ENCODE results near the gene NKPD1. TPM values are rescaled to one million over a fixed set of nuclear protein-coding genes. Genes with fewer than 3 reads are reported as not detected.

NKPD1 gene
- total and polyA plus RNA-seq, 10 of the 15 experiments (the other 5 are each of a cell fraction or from before 2014, with no cell fraction given) = 0.05 to 0.18 (median 0.06) TPM; not detected in 7

GRCh38 chr19:45178262-45179071, 17.7 kb upstream of the NKPD1 start, which contains the start of gene BLOC1S3 (continued):
- peak; percentile 91 to 96 for TF ChIP-seq BHLHE40 (IDR thresholded peaks at IDR 0.05; ENCODE audit: borderline replicate concordance in 1 of 2, low read depth in 2 of 2, low read length in 1 of 2)
- TF ChIP-seq RFX5 (IDR thresholded peaks at IDR 0.05; ENCODE audit: low read depth, low read length) = peak; percentile 99
- TF ChIP-seq MLLT1 (IDR thresholded peaks at IDR 0.05) = 0 out of 2 replicates have a peak, but pooled peaks have one; percentile 27
- TF ChIP-seq POLR2A (IDR thresholded peaks at IDR 0.05; ENCODE audit: low read depth, low read length) = peak; percentile 83
- peak; percentile 69 for TF ChIP-seq CEBPZ (IDR thresholded peaks at IDR 0.05; ENCODE audit: low read depth, low read length)
- TF ChIP-seq CREM (IDR thresholded peaks at IDR 0.05; ENCODE audit: low read depth) = peak; percentile 92
- no peak for TF ChIP-seq SMAD1 (IDR thresholded peaks at IDR 0.05; ENCODE audit: low read depth, partially characterized antibody)
- TF ChIP-seq CTCF (IDR thresholded peaks at IDR 0.05 in 2 of 3, conservative IDR thresholded peaks at IDR 0.05 in 1 of 3; ENCODE audit: control insufficient read depth in 2 of 3, extremely low read depth in 1 of 3, insufficient read depth in 1 of 3, low read depth in 3 of 3, low read length in 3 of 3) = peak; percentile 19 to 48 (median 37); a peak in 4 of 6 replicates
- no peak for TF ChIP-seq BCLAF1 (IDR thresholded peaks at IDR 0.05)
- TF ChIP-seq ASH2L (IDR thresholded peaks at IDR 0.05; ENCODE audit: borderline replicate concordance, low read depth) = no peak
- peak; percentile 99 for TF ChIP-seq RAD51 (IDR thresholded peaks at IDR 0.05)
- peak; percentile 50 for TF ChIP-seq FOS (IDR thresholded peaks at IDR 0.05; ENCODE audit: borderline replicate concordance, extremely low read depth, insufficient read length)
- TF ChIP-seq ZZZ3 (IDR thresholded peaks at IDR 0.05; ENCODE audit: control insufficient read depth, insufficient read length, low read depth) = no peak
- peak; percentile 34 for TF ChIP-seq HCFC1 (IDR thresholded peaks at IDR 0.05; ENCODE audit: low read length)
- peak; percentile 96 for TF ChIP-seq CREB1 (IDR thresholded peaks at IDR 0.05; ENCODE audit: low read depth)
- TF ChIP-seq PAX8 (IDR thresholded peaks at IDR 0.05) = no peak
- TF ChIP-seq CEBPB (IDR thresholded peaks at IDR 0.05; ENCODE audit: borderline replicate concordance in 1 of 2, low read depth in 2 of 2, low read length in 2 of 2) = peak in 1 of 2 experiments; percentile 90; a peak in 2 of 4 replicates
- TF ChIP-seq CBX5 (IDR thresholded peaks at IDR 0.05; ENCODE audit: low read depth) = no peak
- TF ChIP-seq RB1 (IDR thresholded peaks at IDR 0.05; ENCODE audit: borderline replicate concordance) = no peak; the same call in 1 of the 2 replicates
